GM19395 (cell line): ENCODE measurements around the gene XAB2.

Experiments
- ATAC-seq: cut with Tn5 transposase; IDR thresholded peaks from one replicate; pipeline ENCODE4 v1.9.1; 2021; ENCODE audit warnings: mild to moderate bottlenecking, moderate library complexity; ENCODE audit not compliant: unreplicated experiment

The XAB2 gene

GRCh38 chr19:7612282-7613274, 16.8 kb downstream of the XAB2 start:
- ATAC-seq: no peak

GRCh38 chr19:7611541-7612279, 17.6 kb downstream of the XAB2 start:
- no peak for ATAC-seq

- ATAC-seq: no peak
Measured at GRCh38 chr19:7610491-7611240, 18.7 kb downstream of the XAB2 start.

- no peak for ATAC-seq
Measured at GRCh38 chr19:7607874-7608560, 21.3 kb downstream of the XAB2 start.

- ATAC-seq: no peak
Measured at GRCh38 chr19:7607212-7607873, 22.0 kb downstream of the XAB2 start.

GRCh38 chr19:7606289-7606688, 23.1 kb downstream of the XAB2 start:
- no peak for ATAC-seq

- ATAC-seq: no peak
Measured at GRCh38 chr19:7605490-7606222, 23.7 kb downstream of the XAB2 start.

GRCh38 chr19:7603919-7604318, 25.4 kb downstream of the XAB2 start:
- ATAC-seq: no peak

GRCh38 chr19:7602935-7603497, 26.3 kb downstream of the XAB2 start:
- ATAC-seq: no peak

GRCh38 chr19:7602240-7602934, 27.0 kb downstream of the XAB2 start:
- no peak for ATAC-seq

- ATAC-seq: no peak
Measured at GRCh38 chr19:7600721-7601120, 28.6 kb downstream of the XAB2 start.

GRCh38 chr19:7598180-7598579, 31.2 kb downstream of the XAB2 start:
- ATAC-seq: no peak

GRCh38 chr19:7597689-7598088, 31.7 kb downstream of the XAB2 start:
- no peak for ATAC-seq

- no peak for ATAC-seq
Measured at GRCh38 chr19:7596211-7596937, 33.0 kb downstream of the XAB2 start.

GRCh38 chr19:7595466-7596133, 33.7 kb downstream of the XAB2 start, which contains the start of gene CAMSAP3:
TSS of gene CAMSAP3 (plus strand) at chr19:7595863. CDS start at chr19:7596003, 140 bp downstream.
- ATAC-seq: no peak

GRCh38 chr19:7590256-7590655, 39.1 kb downstream of the XAB2 start:
- no peak for ATAC-seq

- no peak for ATAC-seq
Measured at GRCh38 chr19:7589822-7590221, 39.5 kb downstream of the XAB2 start.
